ENCODE measurements around the gene ZNF358. TPM values are rescaled to one million over a fixed set of nuclear protein-coding genes. Genes with fewer than 3 reads are reported as not detected.

ZNF358 gene
- total and polyA plus RNA-seq, 10 of the 15 experiments (the other 5 are each of a cell fraction or from before 2014, with no cell fraction given) = 0.09 to 6.3 (median 1.9) TPM; not detected in 1

Small RNA genes within 50 kb of the gene (small RNA-seq; reads per million reads assigned to genes)
- not detected for gene AC008878.2

Other genes starting within 250 kb of the ZNF358 start
Only the 7 nearest of the 17 such genes appear.
- gene PEX11G, start 27.1 kb upstream of the ZNF358 start, total RNA-seq (2014; rRNA removed) = 0.73 and 0.82 TPM in 2 replicates
- 0.40 and 0.51 TPM in 2 replicates for gene PEX11G, start 27.1 kb upstream of the ZNF358 start, total RNA-seq (2014; rRNA removed; fragmentation: Illumina TruSeq; extraction: Trizol)
- gene PEX11G, start 27.1 kb upstream of the ZNF358 start, total RNA-seq (2021) = 1.0 and 1.8 TPM in 2 replicates
- gene PEX11G, start 27.1 kb upstream of the ZNF358 start, polyA plus RNA-seq (2011; rRNA removed) = 0.19 and 0.29 TPM in 2 replicates
- gene PEX11G, start 27.1 kb upstream of the ZNF358 start, polyA plus RNA-seq (2014; fragmentation: Illumina TruSeq; extraction: Trizol) = 0.38 TPM in 1 of 2 replicates, not detected in the other
- gene PEX11G, start 27.1 kb upstream of the ZNF358 start, polyA plus RNA-seq (2014; fragmentation: Nextera tagmentation; extraction: Ambion mirVana) = under 1 TPM in 1 of 2 experiments, not detected in 1; 0.05 TPM
- 1.2 and 1.6 TPM in 2 replicates for gene PEX11G, start 27.1 kb upstream of the ZNF358 start, polyA plus RNA-seq (2014; rRNA removed)
- 1 to 10 TPM; 1.5 to 1.7 TPM for gene PEX11G, start 27.1 kb upstream of the ZNF358 start, polyA plus RNA-seq (2016; fragmentation: Nextera tagmentation; extraction: Ambion mirVana)
- 2.2 and 2.8 TPM in 2 replicates for gene MCOLN1, start 6.5 kb downstream of the ZNF358 start, total RNA-seq (2014; rRNA removed)
- gene MCOLN1, start 6.5 kb downstream of the ZNF358 start, total RNA-seq (2014; rRNA removed; fragmentation: Illumina TruSeq; extraction: Trizol) = 2.3 and 3.0 TPM in 2 replicates
- gene MCOLN1, start 6.5 kb downstream of the ZNF358 start, total RNA-seq (2021) = 10.9 and 13.9 TPM in 2 replicates
- 2.8 and 6.0 TPM in 2 replicates for gene MCOLN1, start 6.5 kb downstream of the ZNF358 start, polyA plus RNA-seq (2011; rRNA removed)
- 1.9 and 3.7 TPM in 2 replicates for gene MCOLN1, start 6.5 kb downstream of the ZNF358 start, polyA plus RNA-seq (2014; fragmentation: Illumina TruSeq; extraction: Trizol)
- gene MCOLN1, start 6.5 kb downstream of the ZNF358 start, polyA plus RNA-seq (2014; fragmentation: Nextera tagmentation; extraction: Ambion mirVana) = 1 to 10 TPM in 1 of 2 experiments, under 1 TPM in 1; 0.42 to 1.4 TPM
- gene MCOLN1, start 6.5 kb downstream of the ZNF358 start, polyA plus RNA-seq (2014; rRNA removed) = 13.6 and 15.6 TPM in 2 replicates
- 10 to 100 TPM; 12.4 to 14.4 TPM for gene MCOLN1, start 6.5 kb downstream of the ZNF358 start, polyA plus RNA-seq (2016; fragmentation: Nextera tagmentation; extraction: Ambion mirVana)
- 47.9 and 56.8 TPM in 2 replicates for gene PNPLA6, start 19.6 kb downstream of the ZNF358 start, total RNA-seq (2014; rRNA removed)
- gene PNPLA6, start 19.6 kb downstream of the ZNF358 start, total RNA-seq (2014; rRNA removed; fragmentation: Illumina TruSeq; extraction: Trizol) = 18.7 and 19.2 TPM in 2 replicates
- 105 and 113 TPM in 2 replicates for gene PNPLA6, start 19.6 kb downstream of the ZNF358 start, total RNA-seq (2021)
- gene PNPLA6, start 19.6 kb downstream of the ZNF358 start, polyA plus RNA-seq (2011; rRNA removed) = 9.2 and 16.3 TPM in 2 replicates
- 9.4 and 23.2 TPM in 2 replicates for gene PNPLA6, start 19.6 kb downstream of the ZNF358 start, polyA plus RNA-seq (2014; fragmentation: Illumina TruSeq; extraction: Trizol)
- 1 to 10 TPM in 1 of 2 experiments, under 1 TPM in 1; 0.95 to 8.4 TPM for gene PNPLA6, start 19.6 kb downstream of the ZNF358 start, polyA plus RNA-seq (2014; fragmentation: Nextera tagmentation; extraction: Ambion mirVana)
- gene PNPLA6, start 19.6 kb downstream of the ZNF358 start, polyA plus RNA-seq (2014; rRNA removed) = 67.9 and 72.2 TPM in 2 replicates
- 10 to 100 TPM; 64.7 to 65.3 TPM for gene PNPLA6, start 19.6 kb downstream of the ZNF358 start, polyA plus RNA-seq (2016; fragmentation: Nextera tagmentation; extraction: Ambion mirVana)
- 1.1 and 1.9 TPM in 2 replicates for gene CAMSAP3, start 79.8 kb downstream of the ZNF358 start, total RNA-seq (2014; rRNA removed)
- 0.64 and 0.72 TPM in 2 replicates for gene CAMSAP3, start 79.8 kb downstream of the ZNF358 start, total RNA-seq (2014; rRNA removed; fragmentation: Illumina TruSeq; extraction: Trizol)
- gene CAMSAP3, start 79.8 kb downstream of the ZNF358 start, total RNA-seq (2021) = 5.6 and 6.3 TPM in 2 replicates
- gene CAMSAP3, start 79.8 kb downstream of the ZNF358 start, polyA plus RNA-seq (2011; rRNA removed) = 0.23 and 0.72 TPM in 2 replicates
- 0.75 and 3.3 TPM in 2 replicates for gene CAMSAP3, start 79.8 kb downstream of the ZNF358 start, polyA plus RNA-seq (2014; fragmentation: Illumina TruSeq; extraction: Trizol)
- gene CAMSAP3, start 79.8 kb downstream of the ZNF358 start, polyA plus RNA-seq (2014; fragmentation: Nextera tagmentation; extraction: Ambion mirVana) = under 1 TPM; 0.03 to 0.22 TPM
- gene CAMSAP3, start 79.8 kb downstream of the ZNF358 start, polyA plus RNA-seq (2014; rRNA removed) = 1.9 and 3.9 TPM in 2 replicates
- gene CAMSAP3, start 79.8 kb downstream of the ZNF358 start, polyA plus RNA-seq (2016; fragmentation: Nextera tagmentation; extraction: Ambion mirVana) = under 1 TPM; 0.37 to 0.47 TPM
- gene XAB2, start 113.4 kb downstream of the ZNF358 start, total RNA-seq (2014; rRNA removed) = 29.6 and 41.5 TPM in 2 replicates
- gene XAB2, start 113.4 kb downstream of the ZNF358 start, total RNA-seq (2014; rRNA removed; fragmentation: Illumina TruSeq; extraction: Trizol) = 13.5 and 15.3 TPM in 2 replicates
- gene XAB2, start 113.4 kb downstream of the ZNF358 start, total RNA-seq (2021) = 42.9 and 45.1 TPM in 2 replicates
- gene XAB2, start 113.4 kb downstream of the ZNF358 start, polyA plus RNA-seq (2011; rRNA removed) = 9.3 and 28.5 TPM in 2 replicates
- gene XAB2, start 113.4 kb downstream of the ZNF358 start, polyA plus RNA-seq (2014; fragmentation: Illumina TruSeq; extraction: Trizol) = 2.3 and 11.3 TPM in 2 replicates
- under 1 TPM; 0.34 to 0.66 TPM for gene XAB2, start 113.4 kb downstream of the ZNF358 start, polyA plus RNA-seq (2014; fragmentation: Nextera tagmentation; extraction: Ambion mirVana)
- gene XAB2, start 113.4 kb downstream of the ZNF358 start, polyA plus RNA-seq (2014; rRNA removed) = 38.1 and 43.5 TPM in 2 replicates
- 10 to 100 TPM; 17.3 to 20.4 TPM for gene XAB2, start 113.4 kb downstream of the ZNF358 start, polyA plus RNA-seq (2016; fragmentation: Nextera tagmentation; extraction: Ambion mirVana)
- gene PET100, start 113.7 kb downstream of the ZNF358 start, total RNA-seq (2014; rRNA removed) = 47.0 and 60.8 TPM in 2 replicates
- gene PET100, start 113.7 kb downstream of the ZNF358 start, total RNA-seq (2014; rRNA removed; fragmentation: Illumina TruSeq; extraction: Trizol) = 90.7 and 92.9 TPM in 2 replicates
- 156 and 159 TPM in 2 replicates for gene PET100, start 113.7 kb downstream of the ZNF358 start, total RNA-seq (2021)
- 73.8 and 108 TPM in 2 replicates for gene PET100, start 113.7 kb downstream of the ZNF358 start, polyA plus RNA-seq (2011; rRNA removed)
- 47.3 and 85.6 TPM in 2 replicates for gene PET100, start 113.7 kb downstream of the ZNF358 start, polyA plus RNA-seq (2014; fragmentation: Illumina TruSeq; extraction: Trizol)
- 100 to 1,000 TPM; 353 to 462 TPM for gene PET100, start 113.7 kb downstream of the ZNF358 start, polyA plus RNA-seq (2014; fragmentation: Nextera tagmentation; extraction: Ambion mirVana)
- 66.0 and 79.5 TPM in 2 replicates for gene PET100, start 113.7 kb downstream of the ZNF358 start, polyA plus RNA-seq (2014; rRNA removed)
- 100 to 1,000 TPM; 332 to 386 TPM for gene PET100, start 113.7 kb downstream of the ZNF358 start, polyA plus RNA-seq (2016; fragmentation: Nextera tagmentation; extraction: Ambion mirVana)
- not detected in 2 replicates for gene PCP2, start 117.6 kb downstream of the ZNF358 start, total RNA-seq (2014; rRNA removed)
- 0.31 TPM in 1 of 2 replicates, not detected in the other for gene PCP2, start 117.6 kb downstream of the ZNF358 start, total RNA-seq (2014; rRNA removed; fragmentation: Illumina TruSeq; extraction: Trizol)
- gene PCP2, start 117.6 kb downstream of the ZNF358 start, total RNA-seq (2021) = 0.27 and 0.62 TPM in 2 replicates
- 0.19 TPM in 1 of 2 replicates, not detected in the other for gene PCP2, start 117.6 kb downstream of the ZNF358 start, polyA plus RNA-seq (2011; rRNA removed)
- gene PCP2, start 117.6 kb downstream of the ZNF358 start, polyA plus RNA-seq (2014; fragmentation: Illumina TruSeq; extraction: Trizol) = 0.10 TPM in 1 of 2 replicates, not detected in the other
- gene PCP2, start 117.6 kb downstream of the ZNF358 start, polyA plus RNA-seq (2014; fragmentation: Nextera tagmentation; extraction: Ambion mirVana) = not detected
- 0.15 and 0.31 TPM in 2 replicates for gene PCP2, start 117.6 kb downstream of the ZNF358 start, polyA plus RNA-seq (2014; rRNA removed)
- gene PCP2, start 117.6 kb downstream of the ZNF358 start, polyA plus RNA-seq (2016; fragmentation: Nextera tagmentation; extraction: Ambion mirVana) = not detected

Measured in GM12878 (cell line).